Erythroblast (primary cell): ENCODE data around the gene PLA2G2A.

Experiments used
- GATA1 ChIP-seq: IDR thresholded peaks from 2 replicates; pipeline ENCODE4 v1.6.1; 2011; ENCODE audit warnings: low read depth, mild to moderate bottlenecking, control low read depth, low read length, moderate library complexity
- POLR2A ChIP-seq: IDR thresholded peaks from 2 replicates; pipeline ENCODE4 v1.6.1; 2011; ENCODE audit warnings: mild to moderate bottlenecking, low read length

GRCh38 chr1:19974822-19975416, 4.5 kb downstream of the PLA2G2A start:
- TF ChIP-seq POLR2A, result no peak
- TF ChIP-seq GATA1, result no peak
